Measurements from ENCODE around the gene WDR11. TPM values are rescaled to one million over a fixed set of nuclear protein-coding genes. Genes with fewer than 3 reads are reported as not detected.
A peak's percentile ranks its signal among the peaks of the same experiment; 100 is the strongest.

Gene WDR11
- total and polyA plus RNA-seq, 8 donors: 9.9 to 122 (median 32.4) TPM

DNA sequence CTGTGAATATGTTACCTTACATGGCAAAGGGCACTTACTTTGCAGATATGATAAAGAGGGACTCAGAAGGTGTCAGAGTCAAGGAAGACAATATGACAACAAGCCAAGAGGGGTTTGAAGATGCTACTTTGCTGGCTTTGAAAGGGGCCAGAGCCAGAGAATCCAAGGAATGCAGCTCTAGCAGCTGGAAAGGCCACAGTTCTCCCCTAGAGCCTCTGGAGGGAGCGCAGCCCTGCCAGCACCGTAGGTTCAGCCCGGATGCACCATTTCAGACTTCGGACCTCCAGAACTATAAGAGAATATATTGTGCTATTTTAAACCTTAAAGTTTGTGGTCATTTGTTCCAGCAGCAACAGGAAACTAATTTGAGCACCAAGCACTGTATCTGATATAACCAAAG, 32.9 kb upstream of the WDR11 start:
- 57 to 88% (median 80%) methylated on average over 4 of the region's 4 CpGs for WGBS, 5 donors
- TF ChIP-seq CTCF (IDR thresholded peaks at IDR 0.05): no peak
- TF ChIP-seq POLR2AphosphoS5 (IDR thresholded peaks at IDR 0.05): no peak
- TF ChIP-seq EP300 (IDR thresholded peaks at IDR 0.05): no peak
- no peak for TF ChIP-seq POLR2A (IDR thresholded peaks at IDR 0.05)
- Histone ChIP-seq H3K9me3 (no peaks in the 10 kb centered on the region), H3K27me3 (no peaks in the 10 kb centered on the region), H3K4me1 (no peaks in the 10 kb centered on the region), H3K27ac (no peak overlapping the region), H3K4me3 (no peak overlapping the region), H3K36me3 (no peaks in the 10 kb centered on the region)
- intact Hi-C loops (cut with DNase I; ENCODE audit: low total_unique reads): no loop called here
- no peak for DNase-seq

DNA sequence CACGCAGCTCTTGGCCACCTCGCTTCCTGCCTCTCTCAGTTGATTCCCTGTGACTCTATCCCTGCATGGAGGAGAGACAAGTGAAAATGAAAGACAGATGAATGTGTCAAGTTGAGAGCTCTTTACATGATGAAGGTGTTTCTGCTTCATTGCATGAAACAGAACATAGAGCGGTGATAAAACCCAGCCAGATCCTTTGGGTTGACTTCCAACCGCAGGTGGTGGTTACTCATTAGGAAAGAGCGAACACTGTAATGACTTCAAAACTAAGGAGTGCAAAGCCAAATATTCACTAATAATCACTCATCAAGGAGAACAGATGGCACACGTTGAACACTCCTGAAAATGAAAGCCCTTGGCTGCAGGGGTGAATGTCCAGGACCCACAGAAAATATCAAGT, 31.8 kb upstream of the WDR11 start:
- no peaks in the 10 kb centered on the region for H3K27me3 ChIP-seq
- intact Hi-C loops (cut with DNase I; ENCODE audit: low total_unique reads): no loop called here
- H3K36me3 ChIP-seq: no peaks in the 10 kb centered on the region
- TF ChIP-seq EP300 (IDR thresholded peaks at IDR 0.05) (no peak), CTCF (IDR thresholded peaks at IDR 0.05) (no peak), POLR2A (IDR thresholded peaks at IDR 0.05) (no peak), POLR2AphosphoS5 (IDR thresholded peaks at IDR 0.05) (no peak)
- H3K9me3 ChIP-seq: no peaks in the 10 kb centered on the region
- 83 to 88% (median 84%) methylated on average over 6 of the region's 6 CpGs for WGBS, 5 donors
- H3K4me3 ChIP-seq: no peak overlapping the region
- H3K4me1 ChIP-seq: no peaks in the 10 kb centered on the region
- H3K27ac ChIP-seq: no peak overlapping the region
- no peak for DNase-seq

DNA sequence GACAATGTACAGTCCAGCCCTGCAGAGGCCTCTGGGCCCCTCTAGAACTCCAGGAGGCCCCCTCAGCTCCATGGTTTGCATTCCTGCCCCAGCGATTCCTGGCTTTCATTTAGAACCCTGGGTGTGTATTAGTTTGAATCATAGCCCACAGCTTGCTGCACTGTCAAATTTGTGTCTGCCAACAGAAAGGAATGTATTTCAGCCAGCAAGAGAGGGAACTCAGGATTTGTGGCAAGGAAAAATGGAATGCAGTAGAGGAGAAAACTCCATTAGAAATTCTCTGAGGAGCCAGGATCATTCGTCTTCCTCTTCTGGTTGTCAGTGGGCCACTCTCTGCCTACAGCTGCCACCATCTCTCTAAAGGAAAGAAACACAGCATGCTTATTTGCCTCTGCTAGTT, 27.9 kb upstream of the WDR11 start:
- no peaks in the 10 kb centered on the region for H3K9me3 ChIP-seq
- no peak for TF ChIP-seq POLR2A (IDR thresholded peaks at IDR 0.05)
- TF ChIP-seq EP300 (IDR thresholded peaks at IDR 0.05): no peak
- no peak for TF ChIP-seq CTCF (IDR thresholded peaks at IDR 0.05)
- TF ChIP-seq POLR2AphosphoS5 (IDR thresholded peaks at IDR 0.05): no peak
- H3K4me1 ChIP-seq: no peaks in the 10 kb centered on the region
- no peak overlapping the region for H3K27ac ChIP-seq
- whole genome bisulfite sequencing, 5 donors: 59 to 72% (median 63%) methylated on average over 2 of the region's 2 CpGs
- H3K27me3 ChIP-seq: no peaks in the 10 kb centered on the region
- H3K4me3 ChIP-seq: no peak overlapping the region
- intact Hi-C loops (cut with DNase I; ENCODE audit: low total_unique reads): no loop called here
- no peaks in the 10 kb centered on the region for H3K36me3 ChIP-seq
- peak in 1 of 2 donors; percentile 10 for DNase-seq

DNA sequence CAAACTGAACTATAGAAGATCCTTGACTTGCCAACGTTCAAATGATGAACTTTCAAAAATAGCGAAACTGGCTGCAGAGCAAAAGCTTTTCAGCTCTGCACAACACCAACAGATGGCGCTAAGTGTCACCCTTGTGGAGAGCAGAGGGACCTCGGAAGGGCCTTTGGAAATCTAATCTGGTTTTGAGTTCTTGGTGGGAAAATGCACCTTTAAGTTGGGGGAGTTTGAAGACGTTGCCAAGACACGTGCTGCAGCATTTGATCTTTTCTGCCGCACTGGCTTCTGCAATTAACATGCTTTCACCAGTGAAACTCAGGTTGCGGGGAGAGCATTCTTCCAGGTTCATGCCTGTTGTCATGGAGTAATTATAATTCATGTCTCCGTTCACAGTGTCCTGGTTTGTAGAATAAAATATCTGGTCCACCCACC, 26.3 kb upstream of the WDR11 start:
- Histone ChIP-seq H3K27me3 (no peaks in the 10 kb centered on the region), H3K36me3 (no peaks in the 10 kb centered on the region), H3K4me3 (no peak overlapping the region), H3K4me1 (no peaks in the 10 kb centered on the region), H3K9me3 (no peaks in the 10 kb centered on the region), H3K27ac (no peak overlapping the region)
- intact Hi-C loops (cut with DNase I; ENCODE audit: low total_unique reads): no loop called here
- WGBS, 5 donors: 44 to 52% (median 49%) methylated on average over 8 to 9 of the region's 9 CpGs
- peak in 1 of 7 experiments; percentile 5 for TF ChIP-seq CTCF (IDR thresholded peaks at IDR 0.05)
- TF ChIP-seq POLR2AphosphoS5 (IDR thresholded peaks at IDR 0.05): no peak
- peak in 1 of 2 donors; percentile 40 for DNase-seq
